Prostate gland (tissue), 2 donors: ENCODE results near the gene TSC22D3. TPM values are rescaled to one million over a fixed set of nuclear protein-coding genes. Genes with fewer than 3 reads are reported as not detected.

Source experiments
- DNase-seq: peaks from one replicate; pipeline ENCODE4 v3.0.0-alpha.2; 2019; ENCODE audit warnings: low spot score
- H3K27ac ChIP-seq, 2 donors: fragments of 200-600 bp; sonication (generic); 2 replicates each; pipeline ENCODE4 v1.5.1; 2017 to 2019
- H3K27me3 ChIP-seq: fragments of 200-600 bp; sonication (generic); replicated peaks from 2 replicates; pipeline ENCODE4 v1.5.1; 2019; ENCODE audit not compliant: insufficient read depth
- H3K36me3 ChIP-seq, 2 donors: fragments of 200-600 bp; sonication (generic); 1 replicate in 1 of 2; 2 replicates in 1 of 2; pipeline versions ENCODE4 v1.5.1 to v1.8.1; 2017 to 2019
- H3K4me1 ChIP-seq: fragments of 200-600 bp; sonication (generic); replicated peaks from 2 replicates; pipeline ENCODE4 v1.5.1; 2019
- H3K4me3 ChIP-seq, 2 donors: fragments of 200-600 bp; sonication (generic); 2 replicates each; pipeline ENCODE4 v1.5.1; 2017 to 2019
- H3K9me3 ChIP-seq: fragments of 200-600 bp; sonication (generic); 2 replicates; pipeline ENCODE4 v1.5.1; 2017
- POLR2A ChIP-seq: fragments of 450-650 bp; IDR thresholded peaks from one replicate; pipeline ENCODE4 v1.6.1; 2016; ENCODE audit warnings: antibody characterized with exemption, mild to moderate bottlenecking
- POLR2AphosphoS5 ChIP-seq: sonication (generic); formaldehyde crosslinking; IDR thresholded peaks from one replicate; pipeline ENCODE4 v1.6.1; 2017; ENCODE audit warnings: antibody characterized with exemption
- whole genome bisulfite sequencing: methylation state at CpG from one replicate; pipeline ENCODE4 v1.1.5; 2018; 5-methylcytosine and 5-hydroxymethylcytosine counted together
- intact Hi-C: fragments of 100-400 bp; cut with DNase I; formaldehyde crosslinking; loops from one replicate; pipeline ENCODE4 v1.14.2; 2022
- total RNA-seq, 2 donors: library from RNA; depleted of rRNA; stranded (reverse); fragments of >200 nt; gene quantifications; one replicate each; pipeline ENCODE4 v1.1.0, GENCODE V29; 2016
- TF ChIP-seq, protein P1 (sequence below), 4 experiments: fragments of 200-600 bp in 2 of 4; fragments of 450-650 bp in 2 of 4; sonication (generic) in 2 of 4; IDR thresholded peaks; 1 replicate in 3 of 4; 2 replicates in 1 of 4; pipeline ENCODE4 v1.5.1; 2016 to 2019; ENCODE audit warnings: antibody characterized with exemption in 4 of 4, mild to moderate bottlenecking in 2 of 4, moderate library complexity in 2 of 4

The TSC22D3 gene
- total RNA-seq, 2 donors from 2014 or later = 480 to 1,164 TPM

DNA sequence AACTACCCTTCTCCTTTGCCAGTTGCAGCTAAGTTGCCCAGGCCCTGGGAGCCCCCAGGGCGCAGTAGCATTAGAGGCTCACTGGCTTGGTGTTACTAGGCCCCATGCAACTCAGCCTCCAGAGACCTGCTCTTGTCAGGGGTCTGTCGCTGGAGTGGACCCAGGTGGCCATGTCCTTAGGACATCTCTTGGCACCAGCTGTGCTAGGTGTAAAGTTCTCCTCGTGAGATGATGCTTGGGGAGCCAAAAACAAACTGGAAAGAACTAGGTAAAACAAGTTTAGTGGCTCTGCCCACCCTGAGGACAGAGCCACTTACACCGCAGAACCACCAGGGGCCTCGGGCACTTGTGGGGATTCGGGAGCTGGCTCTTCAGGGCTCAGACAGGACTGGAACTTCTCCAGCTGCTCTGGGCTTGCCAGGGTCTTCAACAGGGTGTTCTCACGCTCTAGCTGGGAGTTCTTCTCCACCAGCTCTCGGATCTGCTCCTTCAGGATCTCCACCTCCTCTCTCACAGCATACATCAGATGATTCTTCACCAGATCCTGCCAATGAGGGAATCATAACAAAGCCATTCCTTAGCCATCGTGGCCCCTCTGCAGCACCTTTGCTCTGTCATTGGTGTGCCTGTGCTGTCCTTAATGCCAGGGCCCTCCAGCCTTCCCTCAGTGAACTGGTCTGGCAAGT lies 61.2 kb downstream of the TSC22D3 start:
- WGBS = 34% methylated on average over 8 of the region's 9 CpGs
- no peak for DNase-seq
- Histone ChIP-seq H3K27ac (peak overlapping the region; percentile 98), H3K27me3 (no peaks in the 10 kb centered on the region), H3K36me3 (peaks cover 0 to 5% of the 10 kb centered on the region in 2 donors), H3K9me3 (no peaks in the 10 kb centered on the region), H3K4me1 (no peaks in the 10 kb centered on the region), H3K4me3 (peak overlapping the region; percentile 64 to 71)
- intact Hi-C loops = no loop called here
- TF ChIP-seq POLR2AphosphoS5 (peak; percentile 28), POLR2A (no peak)
- TF ChIP-seq, protein P1, sequence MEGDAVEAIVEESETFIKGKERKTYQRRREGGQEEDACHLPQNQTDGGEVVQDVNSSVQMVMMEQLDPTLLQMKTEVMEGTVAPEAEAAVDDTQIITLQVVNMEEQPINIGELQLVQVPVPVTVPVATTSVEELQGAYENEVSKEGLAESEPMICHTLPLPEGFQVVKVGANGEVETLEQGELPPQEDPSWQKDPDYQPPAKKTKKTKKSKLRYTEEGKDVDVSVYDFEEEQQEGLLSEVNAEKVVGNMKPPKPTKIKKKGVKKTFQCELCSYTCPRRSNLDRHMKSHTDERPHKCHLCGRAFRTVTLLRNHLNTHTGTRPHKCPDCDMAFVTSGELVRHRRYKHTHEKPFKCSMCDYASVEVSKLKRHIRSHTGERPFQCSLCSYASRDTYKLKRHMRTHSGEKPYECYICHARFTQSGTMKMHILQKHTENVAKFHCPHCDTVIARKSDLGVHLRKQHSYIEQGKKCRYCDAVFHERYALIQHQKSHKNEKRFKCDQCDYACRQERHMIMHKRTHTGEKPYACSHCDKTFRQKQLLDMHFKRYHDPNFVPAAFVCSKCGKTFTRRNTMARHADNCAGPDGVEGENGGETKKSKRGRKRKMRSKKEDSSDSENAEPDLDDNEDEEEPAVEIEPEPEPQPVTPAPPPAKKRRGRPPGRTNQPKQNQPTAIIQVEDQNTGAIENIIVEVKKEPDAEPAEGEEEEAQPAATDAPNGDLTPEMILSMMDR (IDR thresholded peaks at IDR 0.05) = no peak

DNA sequence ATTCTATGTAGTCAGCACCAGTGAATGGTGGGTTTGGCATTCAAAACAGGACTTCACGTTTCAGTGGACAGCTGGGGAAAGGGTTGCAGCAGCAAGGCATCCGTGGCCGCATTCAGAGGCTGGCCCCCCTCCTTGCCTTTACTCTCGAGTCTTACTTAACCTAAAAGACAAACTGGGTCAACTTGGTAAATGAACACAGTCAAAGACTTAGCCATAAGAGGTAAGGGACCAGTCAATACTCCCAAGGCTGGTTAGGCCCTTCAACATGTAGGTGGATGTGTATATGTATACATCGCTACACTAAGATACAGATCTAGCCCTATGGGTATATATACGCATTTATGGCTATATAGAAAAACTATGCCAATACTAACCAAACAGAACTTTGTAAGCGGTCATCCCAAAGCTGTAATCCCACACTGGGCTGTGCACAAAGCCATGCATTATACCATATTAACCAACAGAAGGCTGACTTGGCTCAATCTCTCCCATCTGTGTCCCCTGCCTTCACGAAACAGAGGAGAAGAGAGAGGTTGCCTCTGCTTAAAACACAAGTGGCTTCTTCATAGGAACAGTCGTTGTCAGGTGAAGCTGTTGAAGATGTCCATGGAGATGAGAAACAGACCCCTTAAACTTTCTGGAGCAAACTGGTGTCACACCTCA lies 61.9 kb downstream of the TSC22D3 start:
- peak overlapping the region; percentile 98 for H3K27ac ChIP-seq
- 84% methylated on average over 6 of the region's 9 CpGs for WGBS
- H3K4me1 ChIP-seq = no peaks in the 10 kb centered on the region
- H3K27me3 ChIP-seq = no peaks in the 10 kb centered on the region
- DNase-seq = no peak
- H3K36me3 ChIP-seq = peaks cover 0 to 5% of the 10 kb centered on the region in 2 donors
- H3K4me3 ChIP-seq = peak overlapping the region; percentile 64 to 71
- H3K9me3 ChIP-seq = no peaks in the 10 kb centered on the region
- peak; percentile 4 for TF ChIP-seq POLR2AphosphoS5
- no peak for TF ChIP-seq POLR2A
- intact Hi-C loops = no loop called here

DNA sequence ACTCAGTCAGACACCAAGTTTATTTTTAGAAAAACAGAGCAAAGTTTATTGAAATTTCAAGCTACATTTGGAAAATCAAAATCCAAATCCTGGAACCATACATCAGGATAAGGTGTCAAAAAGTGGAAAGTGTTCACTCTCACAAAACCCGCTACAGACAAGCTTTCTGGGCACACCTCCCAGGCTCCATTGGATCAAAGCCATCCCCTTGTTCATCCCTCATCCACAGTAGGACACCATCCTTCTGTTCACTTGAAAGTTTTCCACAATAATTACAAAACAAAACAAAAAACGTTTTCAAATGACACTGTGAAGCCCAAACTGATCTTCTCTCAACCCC lies 62.4 kb downstream of the TSC22D3 start:
- TF ChIP-seq POLR2A = no peak
- TF ChIP-seq, protein P1 (IDR thresholded peaks at IDR 0.05) = peak in 1 of 4 experiments; percentile 10
- 40% methylated on average over 2 of the region's 2 CpGs for WGBS
- no peaks in the 10 kb centered on the region for H3K4me1 ChIP-seq
- peaks cover 0 to 5% of the 10 kb centered on the region in 2 donors for H3K36me3 ChIP-seq
- intact Hi-C loops = no loop called here
- H3K4me3 ChIP-seq = peak overlapping the region in 1 of 2 donors; percentile 64
- H3K9me3 ChIP-seq = no peaks in the 10 kb centered on the region
- DNase-seq = no peak
- H3K27me3 ChIP-seq = no peaks in the 10 kb centered on the region
- peak overlapping the region; percentile 98 for H3K27ac ChIP-seq

DNA sequence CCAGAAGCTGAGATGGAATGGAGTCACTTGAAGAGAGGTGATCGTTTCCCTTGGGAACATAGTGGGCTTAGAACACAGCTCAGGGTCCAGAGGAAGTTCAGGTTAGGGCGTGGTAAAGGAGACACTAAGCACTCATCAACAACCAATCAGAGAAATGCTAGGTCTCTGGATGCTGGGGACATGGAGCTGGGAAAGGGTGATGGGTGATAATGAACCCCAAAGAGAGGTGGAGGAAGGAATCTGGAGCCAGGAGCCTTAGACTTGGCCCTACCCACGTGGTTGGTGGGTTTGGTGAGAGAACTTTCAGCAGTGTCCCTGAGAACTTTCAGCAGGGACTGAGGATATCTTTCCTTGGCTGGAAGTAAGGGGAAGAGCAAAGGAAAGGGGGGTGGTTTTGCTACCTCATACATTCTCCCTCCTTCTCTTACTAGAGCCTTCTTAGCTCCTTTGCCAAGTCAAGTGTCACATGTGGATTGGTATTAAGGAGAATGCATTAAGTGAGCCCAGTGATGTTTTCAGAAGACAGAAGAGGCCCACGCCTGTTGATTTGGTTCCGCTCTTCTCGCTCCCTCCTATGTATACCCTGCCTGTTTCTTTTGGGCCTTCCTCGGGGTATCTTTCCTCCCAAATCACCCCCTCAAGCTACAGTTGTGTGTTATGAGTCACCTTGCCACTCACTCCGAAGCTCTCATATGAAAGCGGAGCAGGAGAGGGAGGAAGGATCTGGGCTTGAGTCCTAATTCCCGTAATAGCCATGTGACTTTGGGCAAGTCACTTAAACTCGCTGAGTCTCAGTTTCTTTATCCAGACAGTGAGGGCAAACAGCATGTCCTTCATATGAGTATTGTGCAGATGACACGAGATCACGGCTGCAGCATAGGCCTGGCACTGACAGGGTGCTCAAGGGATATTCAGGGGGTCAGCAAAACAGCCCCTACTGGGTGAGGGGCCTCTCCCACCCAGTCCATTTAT lies 63.1 kb downstream of the TSC22D3 start:
- WGBS = 66% methylated on average over 12 of the region's 13 CpGs
- intact Hi-C loops = no loop called here
- no peaks in the 10 kb centered on the region for H3K27me3 ChIP-seq
- peak overlapping the region; percentile 98 for H3K27ac ChIP-seq
- H3K36me3 ChIP-seq = peaks cover 0 to 5% of the 10 kb centered on the region in 2 donors
- H3K4me3 ChIP-seq = no peak overlapping the region
- no peaks in the 10 kb centered on the region for H3K9me3 ChIP-seq
- no peaks in the 10 kb centered on the region for H3K4me1 ChIP-seq
- no peak for DNase-seq
- TF ChIP-seq, protein P1 (IDR thresholded peaks at IDR 0.05) = no peak
- TF ChIP-seq POLR2AphosphoS5 = peak; percentile 49
- no peak for TF ChIP-seq POLR2A

DNA sequence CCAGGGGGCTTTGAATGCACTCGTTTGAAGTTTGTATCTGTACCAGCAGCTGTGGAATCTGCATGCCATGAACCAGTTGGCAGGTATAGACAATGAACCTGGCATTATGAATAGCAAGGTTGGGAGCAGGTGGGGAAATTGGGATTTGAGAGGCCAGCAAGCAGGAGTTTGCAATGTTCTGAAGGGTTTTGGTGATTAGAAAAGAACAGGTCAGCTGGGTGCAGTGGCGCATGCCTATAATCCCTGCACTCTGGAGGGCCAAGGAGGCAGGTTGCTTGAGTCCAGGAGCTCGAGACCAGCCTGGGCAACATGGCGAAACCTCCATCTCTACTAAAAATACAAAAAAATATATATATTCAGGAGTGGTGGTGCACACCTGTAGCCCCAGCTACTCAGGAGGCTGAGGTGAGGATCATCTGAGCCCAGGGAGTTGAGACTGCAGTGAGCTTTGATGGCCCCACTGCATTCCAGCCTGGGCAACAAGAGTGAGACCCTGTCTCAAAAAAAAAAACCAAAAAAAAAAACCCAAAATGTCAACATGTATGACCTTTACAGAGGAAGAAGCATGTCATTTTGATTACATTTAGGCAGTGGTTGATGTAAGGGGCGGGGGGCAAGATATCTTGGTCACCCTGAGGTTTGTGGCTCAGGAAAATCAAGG lies 63.9 kb downstream of the TSC22D3 start:
- peak overlapping the region; percentile 98 for H3K27ac ChIP-seq
- intact Hi-C loops = no loop called here
- no peak overlapping the region for H3K4me3 ChIP-seq
- peaks cover 0 to 5% of the 10 kb centered on the region in 2 donors for H3K36me3 ChIP-seq
- H3K27me3 ChIP-seq = no peaks in the 10 kb centered on the region
- no peaks in the 10 kb centered on the region for H3K4me1 ChIP-seq
- DNase-seq = no peak
- H3K9me3 ChIP-seq = no peaks in the 10 kb centered on the region
- 77% methylated on average over 5 of the region's 5 CpGs for WGBS
- no peak for TF ChIP-seq POLR2AphosphoS5
- TF ChIP-seq POLR2A = no peak
